Erythroblast (primary cell): ENCODE data around the gene CREB5.

Source experiments
- GATA1 ChIP-seq: IDR thresholded peaks from 2 replicates; pipeline ENCODE4 v1.6.1; 2011; ENCODE audit warnings: low read depth, mild to moderate bottlenecking, control low read depth, low read length, moderate library complexity
- POLR2A ChIP-seq: IDR thresholded peaks from 2 replicates; pipeline ENCODE4 v1.6.1; 2011; ENCODE audit warnings: mild to moderate bottlenecking, low read length

GRCh38 chr7:28466341-28466740 is 54.0 kb downstream of the CREB5 start:
- TF ChIP-seq POLR2A, result no peak
- no peak for TF ChIP-seq GATA1
